Right cardiac atrium (tissue), 5 donors: ENCODE data around the gene EPS8. TPM values are rescaled to one million over a fixed set of nuclear protein-coding genes. Genes with fewer than 3 reads are reported as not detected.

Source experiments
- ATAC-seq, 2 donors: fragments of 200-7000 bp; cut with Tn5 transposase; one replicate each; pipeline versions ENCODE4 v1.8.0 to v1.9.1; 2020; ENCODE audit warnings: moderate library complexity in 2 of 2, mild to moderate bottlenecking in 1 of 2
- DNase-seq, 3 donors: peaks; one replicate each; pipeline ENCODE4 v3.0.0-alpha.2; 2020
- H3K27ac ChIP-seq: one replicate; pipeline ENCODE4 v1.5.1; 2013; ENCODE audit warnings: mild to moderate bottlenecking, low read length, control low read depth, moderate library complexity
- H3K27me3 ChIP-seq: one replicate; pipeline ENCODE4 v1.6.1; 2013; ENCODE audit not compliant: control insufficient read depth, insufficient read depth
- H3K4me1 ChIP-seq: one replicate; pipeline ENCODE4 v1.6.1; 2013; ENCODE audit warnings: low read length; ENCODE audit not compliant: control insufficient read depth, insufficient read depth
- H3K4me3 ChIP-seq: one replicate; pipeline ENCODE4 v1.5.1; 2013; ENCODE audit warnings: low read length, control low read depth
- H3K9me3 ChIP-seq: one replicate; pipeline ENCODE4 v1.6.1; 2013; ENCODE audit warnings: low read length; ENCODE audit not compliant: control insufficient read depth
- WGBS: extraction: QIAGEN DNeasy Blood & Tissue Kit; methylation state at CpG from one replicate; pipeline ENCODE4 v1.1.7; 2013; 5-methylcytosine and 5-hydroxymethylcytosine counted together
- intact Hi-C, 4 donors: fragments of 100-400 bp; cut with DNase I; formaldehyde crosslinking; loops; one replicate each; pipeline versions ENCODE4 v1.11.0 to v1.14.0; 2022 to 2023
- polyA plus RNA-seq: library from polyadenylated mRNA; stranded (reverse); fragments of 200-250 nt; gene quantifications from one replicate; pipeline ENCODE4 v1.2.3, GENCODE V29; 2013
- total RNA-seq, 4 donors: library from RNA; stranded (reverse); fragmentation: NEBNext Ultra II Directional; extraction: Animal tissue kit (Norgen Biotek cat#: 25700); gene quantifications; one replicate each; pipeline ENCODE4 v1.2.1, GENCODE V29; 2021
- donor health status: healthy with polysubstance abuse.
- donor health status: DM: no; HTN: yes; CAD: no.
- donor health status: DM: no; HTN: no; CAD: no.
- donor health status: DM: no; HTN: yes; CAD: no; lungs with severe emphysema.
- donor health status: DM: yes; HTN: yes; CAD: no.

Gene EPS8
- total and polyA plus RNA-seq, 5 donors: 18.6 to 39.7 (median 29.8) TPM

GRCh38 chr12:15689751-15690191 lies 99.4 kb downstream of the EPS8 start:
- Histone ChIP-seq H3K4me3 (no peak overlapping the region), H3K27ac (no peak overlapping the region), H3K9me3 (no peaks in the 10 kb centered on the region), H3K27me3 (no peaks in the 10 kb centered on the region), H3K4me1 (peaks cover 9% of the 10 kb centered on the region)
- WGBS: 79% methylated on average over 4 of the region's 4 CpGs
- ATAC-seq: no peak
- intact Hi-C loops: no loop called here
- DNase-seq: no peak

GRCh38 chr12:15688838-15689625 lies 100.2 kb downstream of the EPS8 start:
- peak overlapping the region; percentile 85 for H3K27ac ChIP-seq
- no peaks in the 10 kb centered on the region for H3K9me3 ChIP-seq
- WGBS: 20% methylated on average over 6 of the region's 6 CpGs
- no peaks in the 10 kb centered on the region for H3K27me3 ChIP-seq
- peak in 2 of 3 donors; percentile 16 to 50 for DNase-seq
- intact Hi-C loops: no loop called here
- peak overlapping the region; percentile 9 for H3K4me3 ChIP-seq
- ATAC-seq: peak; percentile 59 to 64
- peaks cover 9% of the 10 kb centered on the region for H3K4me1 ChIP-seq

GRCh38 chr12:15688202-15688736 lies 100.9 kb downstream of the EPS8 start:
- DNase-seq (peak; percentile 70 to 89 (median 88)), ATAC-seq (peak; percentile 80 to 92)
- Histone ChIP-seq H3K9me3 (no peaks in the 10 kb centered on the region), H3K27me3 (no peaks in the 10 kb centered on the region), H3K4me3 (peak overlapping the region; percentile 23), H3K4me1 (peaks cover 9% of the 10 kb centered on the region), H3K27ac (peak overlapping the region; percentile 85)
- intact Hi-C loops: no loop called here
- 71% methylated on average over 8 of the region's 8 CpGs for WGBS

GRCh38 chr12:15687583-15687982 lies 101.6 kb downstream of the EPS8 start:
- no peak overlapping the region for H3K27ac ChIP-seq
- intact Hi-C loops: no loop called here
- H3K27me3 ChIP-seq: no peaks in the 10 kb centered on the region
- peaks cover 9% of the 10 kb centered on the region for H3K4me1 ChIP-seq
- ATAC-seq: no peak
- no peak overlapping the region for H3K4me3 ChIP-seq
- no peaks in the 10 kb centered on the region for H3K9me3 ChIP-seq
- no peak for DNase-seq

- Histone ChIP-seq H3K4me3 (no peak overlapping the region), H3K27ac (no peak overlapping the region), H3K4me1 (peaks cover 9% of the 10 kb centered on the region), H3K27me3 (no peaks in the 10 kb centered on the region), H3K9me3 (no peaks in the 10 kb centered on the region)
- ATAC-seq (no peak), DNase-seq (no peak)
- 67% methylated on average over 6 of the region's 6 CpGs for WGBS
- intact Hi-C loops: no loop called here
Observed at GRCh38 chr12:15684896-15685658, 104.1 kb downstream of the EPS8 start.

GRCh38 chr12:15682826-15683225 lies 106.4 kb downstream of the EPS8 start:
- Histone ChIP-seq H3K4me3 (no peak overlapping the region), H3K27me3 (no peaks in the 10 kb centered on the region), H3K4me1 (no peaks in the 10 kb centered on the region), H3K27ac (no peak overlapping the region), H3K9me3 (no peaks in the 10 kb centered on the region)
- DNase-seq (no peak), ATAC-seq (no peak)
- intact Hi-C loops: no loop called here

GRCh38 chr12:15679151-15679550 lies 110.0 kb downstream of the EPS8 start:
- no peak for DNase-seq
- no peaks in the 10 kb centered on the region for H3K9me3 ChIP-seq
- intact Hi-C loops: no loop called here
- ATAC-seq: no peak
- no peaks in the 10 kb centered on the region for H3K27me3 ChIP-seq
- 81% methylated on average over 1 of the region's 1 CpG for WGBS
- no peaks in the 10 kb centered on the region for H3K4me1 ChIP-seq
- no peak overlapping the region for H3K27ac ChIP-seq
- no peak overlapping the region for H3K4me3 ChIP-seq

GRCh38 chr12:15677726-15678201 lies 111.4 kb downstream of the EPS8 start:
- Histone ChIP-seq H3K27me3 (no peaks in the 10 kb centered on the region), H3K4me1 (no peaks in the 10 kb centered on the region), H3K4me3 (no peak overlapping the region), H3K9me3 (no peaks in the 10 kb centered on the region), H3K27ac (no peak overlapping the region)
- WGBS: 71% methylated on average over 3 of the region's 3 CpGs
- intact Hi-C loops: no loop called here
- no peak for DNase-seq
- no peak for ATAC-seq

GRCh38 chr12:15677228-15677627 lies 112.0 kb downstream of the EPS8 start:
- 75% methylated on average over 3 of the region's 3 CpGs for WGBS
- intact Hi-C loops: no loop called here
- Histone ChIP-seq H3K27me3 (no peaks in the 10 kb centered on the region), H3K4me1 (no peaks in the 10 kb centered on the region), H3K4me3 (no peak overlapping the region), H3K9me3 (no peaks in the 10 kb centered on the region), H3K27ac (no peak overlapping the region)
- ATAC-seq: no peak
- DNase-seq: no peak

GRCh38 chr12:15672671-15673270 lies 116.4 kb downstream of the EPS8 start:
- DNase-seq: no peak
- H3K9me3 ChIP-seq: no peaks in the 10 kb centered on the region
- H3K27ac ChIP-seq: no peak overlapping the region
- intact Hi-C loops: no loop called here
- 95% methylated on average over 5 of the region's 5 CpGs for WGBS
- no peaks in the 10 kb centered on the region for H3K4me1 ChIP-seq
- H3K4me3 ChIP-seq: no peak overlapping the region
- ATAC-seq: no peak
- no peaks in the 10 kb centered on the region for H3K27me3 ChIP-seq

GRCh38 chr12:15670756-15671155 lies 118.4 kb downstream of the EPS8 start:
- intact Hi-C loops: no loop called here
- WGBS: 76% methylated on average over 3 of the region's 3 CpGs
- ATAC-seq: no peak
- H3K27me3 ChIP-seq: no peaks in the 10 kb centered on the region
- H3K9me3 ChIP-seq: no peaks in the 10 kb centered on the region
- H3K27ac ChIP-seq: no peak overlapping the region
- H3K4me1 ChIP-seq: no peaks in the 10 kb centered on the region
- H3K4me3 ChIP-seq: no peak overlapping the region
- DNase-seq: no peak
